ENCODE data around the gene TICAM1.
A peak's percentile ranks its signal among the peaks of the same experiment; 100 is the strongest.
"Not testable (repeated sequence)": the region's sequence is repeated elsewhere in the genome, so short reads cannot be mapped to it uniquely, and the experiment has no call there.

Gene TICAM1

DNA sequence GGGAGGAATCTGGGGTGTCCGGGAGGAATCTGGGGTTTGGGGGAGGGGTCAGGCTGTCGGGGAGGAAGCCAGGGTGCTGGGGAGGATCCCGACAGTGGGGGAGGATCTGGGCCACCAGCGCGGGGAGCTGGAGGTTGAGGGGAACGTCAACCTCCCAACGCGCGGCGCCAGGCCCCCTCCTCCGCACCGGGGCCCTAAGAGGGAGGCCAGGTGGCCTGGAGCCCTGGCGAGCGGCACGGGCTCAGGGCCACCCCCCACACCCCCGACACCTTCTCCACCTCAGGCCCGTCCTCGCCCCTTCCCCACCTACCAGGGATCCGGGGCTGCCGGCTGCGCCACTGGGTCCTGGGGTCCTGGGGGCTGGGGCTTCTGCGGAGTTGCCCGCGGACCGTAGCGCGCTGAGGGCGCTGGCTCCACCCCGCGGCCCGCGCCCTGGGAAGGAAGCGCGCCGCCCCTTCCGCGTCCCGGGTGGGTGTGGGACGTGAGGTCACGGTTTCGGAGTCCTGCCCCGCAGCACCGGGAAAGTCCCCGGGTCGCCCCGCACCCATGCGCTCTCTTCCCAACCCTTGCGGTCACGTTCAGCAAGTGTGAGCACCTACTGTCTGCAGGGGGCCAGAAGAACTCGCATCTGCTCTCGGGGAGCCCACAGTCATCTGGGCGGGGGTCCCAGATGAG is at the start of gene TICAM1:
Gene TICAM1, minus strand, starts transcription at position 409 of the 675 bp plus-strand sequence. CDS start 13,335 bp downstream, outside the sequence.
- DNase-seq = peak; percentile 80

DNA sequence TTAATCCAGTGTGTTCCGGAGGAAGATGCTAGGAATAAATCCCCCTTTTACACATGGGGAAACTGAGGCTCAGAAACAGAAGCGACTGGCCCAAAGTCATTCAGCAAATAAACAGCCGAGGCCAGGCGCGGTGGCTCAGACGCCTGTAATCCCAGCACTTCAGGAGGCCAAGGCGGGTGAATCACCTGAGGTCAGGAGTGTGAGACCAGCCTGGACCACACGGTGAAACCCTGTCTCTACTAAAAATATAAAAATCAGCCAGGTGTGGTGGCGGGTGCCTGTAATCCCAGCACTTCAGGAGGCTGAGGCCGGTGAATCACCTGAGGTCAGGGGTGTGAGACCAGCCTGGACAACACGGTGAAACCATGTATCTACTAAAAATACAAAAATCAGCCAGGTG is 47.5 kb upstream of the TICAM1 start:
- DNase-seq = no peak

DNA sequence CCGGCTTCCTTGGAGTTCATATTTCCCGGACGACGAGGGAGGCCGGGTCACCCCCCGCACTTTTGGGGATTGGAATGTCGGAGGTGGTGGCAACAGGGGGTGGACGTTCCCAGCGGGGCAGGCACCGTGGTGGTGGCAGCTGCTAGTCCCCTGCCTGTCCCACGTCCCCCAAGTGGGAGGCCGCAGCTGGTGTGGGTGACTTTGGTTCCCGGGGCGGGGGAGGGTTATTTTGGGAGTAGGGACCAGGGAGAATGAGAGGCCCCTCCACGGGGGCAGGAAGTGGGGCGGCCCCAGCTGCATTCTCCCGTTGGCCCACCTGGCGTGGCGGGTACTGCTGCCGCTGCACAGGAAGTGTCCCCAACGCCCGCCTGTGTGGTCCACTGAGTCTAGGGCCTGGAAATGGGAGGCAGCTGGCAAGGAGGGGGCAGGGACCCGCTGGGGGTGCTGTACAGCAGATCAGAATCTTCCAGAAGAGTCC is 47.0 kb upstream of the TICAM1 start:
- DNase-seq = no peak

DNA sequence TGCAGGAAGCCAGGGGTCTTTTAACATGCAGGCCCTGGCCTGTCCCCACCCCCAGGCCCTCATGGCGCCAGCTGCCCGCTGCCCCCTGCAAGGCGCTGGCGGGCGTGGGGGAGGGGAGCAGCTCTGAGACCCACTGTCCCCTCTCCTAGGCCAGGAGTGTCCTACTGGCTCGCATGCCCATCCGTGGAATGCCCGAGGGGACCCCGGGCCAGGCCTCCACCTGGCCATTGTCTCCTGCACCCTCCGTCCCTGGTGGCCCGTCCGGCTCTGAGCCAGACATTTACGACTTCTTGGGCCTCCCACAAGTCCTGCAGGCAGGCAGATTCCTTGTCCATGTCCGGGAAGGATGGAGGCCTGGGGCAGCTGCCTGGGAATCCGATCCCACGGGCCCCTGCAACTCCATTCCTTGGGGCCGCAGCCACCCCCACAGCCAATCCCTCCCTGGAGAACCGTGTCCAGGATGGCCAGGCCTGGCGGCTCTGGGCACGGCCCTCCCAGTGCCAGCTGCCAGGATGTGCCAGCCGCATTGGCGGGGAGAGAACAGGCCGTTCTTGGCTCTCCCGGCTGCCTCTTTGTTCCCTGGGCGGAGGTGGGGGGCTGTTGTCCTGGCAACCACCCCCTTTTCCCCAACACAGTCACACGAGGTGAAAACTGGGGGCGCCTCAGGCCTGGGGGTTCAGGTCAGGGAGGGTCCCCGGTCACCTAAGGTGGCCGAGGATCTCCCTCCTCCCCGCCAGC is 46.4 kb upstream of the TICAM1 start:
- DNase-seq = no peak

DNA sequence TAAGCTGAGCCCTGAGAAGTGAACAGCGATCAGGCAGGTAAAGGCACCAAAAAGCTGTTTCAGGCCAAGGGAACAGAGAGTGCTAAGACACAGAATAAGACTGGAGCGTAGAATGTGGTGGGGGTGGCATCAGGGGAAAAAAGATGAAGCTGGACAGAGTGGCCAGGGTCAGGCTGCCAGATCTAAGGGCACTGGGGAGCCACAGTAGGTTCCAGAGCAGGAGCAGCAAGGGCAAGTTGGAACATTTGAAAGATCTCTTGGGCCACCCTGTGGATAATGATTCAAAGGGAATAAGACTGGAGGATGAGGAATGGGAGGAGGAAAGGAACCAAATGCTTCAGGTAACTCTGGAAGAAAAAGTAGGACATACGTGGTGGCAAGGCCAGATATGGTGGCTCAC is 42.4 kb upstream of the TICAM1 start:
- no peak for DNase-seq

DNA sequence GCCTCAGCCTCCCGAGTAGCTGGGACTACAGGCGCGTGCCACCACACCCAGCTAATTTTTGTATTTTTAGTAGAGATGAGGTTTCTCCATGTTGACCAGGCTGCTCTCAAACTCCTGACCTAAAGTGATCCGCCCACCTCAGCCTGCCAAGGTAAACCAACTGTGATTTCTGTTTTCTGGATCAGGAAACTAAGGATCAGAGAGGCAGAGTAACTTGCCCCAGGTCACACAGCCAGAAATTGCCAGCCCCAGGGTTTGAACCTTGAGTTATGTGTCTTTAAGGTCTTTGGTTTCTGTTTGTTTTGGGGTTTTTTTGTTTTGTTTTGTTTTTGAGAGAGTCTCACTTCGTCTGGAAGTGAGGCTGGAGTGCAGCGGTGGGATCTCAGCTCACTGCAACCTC is 40.2 kb upstream of the TICAM1 start:
- DNase-seq = no peak

DNA sequence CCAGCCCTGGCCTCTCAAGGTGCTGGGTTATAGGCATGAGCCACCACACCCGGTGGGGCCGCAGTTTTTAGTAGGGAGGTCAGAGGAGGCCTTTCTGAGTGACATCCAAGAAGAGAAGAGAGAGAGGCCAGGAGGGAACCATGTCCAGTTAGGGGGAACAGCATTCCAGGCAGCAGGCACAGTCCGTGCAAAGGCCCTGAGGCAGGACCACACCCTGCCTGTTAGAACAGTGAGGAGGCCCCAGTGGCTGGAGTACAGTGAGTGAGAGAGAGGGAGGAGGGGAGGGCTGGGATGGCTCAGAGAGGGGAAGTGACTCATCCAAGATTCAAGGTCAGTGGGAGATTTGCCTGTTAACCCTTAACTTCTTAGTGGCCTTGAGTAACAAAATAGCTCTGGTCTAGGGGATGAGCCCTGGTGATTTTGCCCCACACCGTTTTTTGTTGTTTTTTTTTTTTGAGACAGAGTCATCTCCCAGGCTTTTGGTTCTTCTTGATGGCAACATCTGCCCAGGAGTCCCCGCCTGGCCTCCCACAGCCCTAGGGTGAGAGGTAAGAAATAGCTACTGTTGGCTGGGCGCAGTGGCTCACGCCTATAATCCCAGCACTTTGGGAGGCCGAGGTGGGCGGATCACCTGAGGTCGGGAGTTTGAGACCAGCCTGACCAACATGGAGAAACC is 38.7 kb upstream of the TICAM1 start:
- no peak for DNase-seq

DNA sequence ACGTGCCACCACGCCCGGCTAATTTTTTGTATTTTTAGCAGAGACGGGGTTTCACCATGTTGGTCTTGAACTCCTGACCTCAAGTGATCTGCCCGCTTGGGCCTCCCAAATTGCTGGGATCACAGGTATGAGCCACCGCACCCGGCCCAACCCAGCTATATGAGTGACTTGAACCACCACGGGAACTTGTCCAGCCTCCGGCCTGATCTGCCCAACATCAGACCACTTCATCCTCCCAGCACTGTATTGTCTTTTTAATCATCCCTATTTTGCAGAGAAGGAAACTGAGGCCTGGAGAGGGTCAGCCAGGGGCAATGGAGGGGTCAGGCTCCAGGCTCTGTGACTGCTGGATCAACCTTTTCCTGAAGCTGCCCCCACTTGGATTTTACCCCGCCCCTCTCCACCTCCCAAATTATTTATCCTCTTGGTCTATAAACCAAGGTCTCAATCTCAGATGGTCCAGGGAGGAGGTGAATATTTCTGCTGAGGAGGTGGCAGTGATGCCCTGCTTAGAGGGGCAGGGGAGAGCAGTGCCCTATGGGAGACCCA is 36.8 kb upstream of the TICAM1 start:
- DNase-seq = no peak

DNA sequence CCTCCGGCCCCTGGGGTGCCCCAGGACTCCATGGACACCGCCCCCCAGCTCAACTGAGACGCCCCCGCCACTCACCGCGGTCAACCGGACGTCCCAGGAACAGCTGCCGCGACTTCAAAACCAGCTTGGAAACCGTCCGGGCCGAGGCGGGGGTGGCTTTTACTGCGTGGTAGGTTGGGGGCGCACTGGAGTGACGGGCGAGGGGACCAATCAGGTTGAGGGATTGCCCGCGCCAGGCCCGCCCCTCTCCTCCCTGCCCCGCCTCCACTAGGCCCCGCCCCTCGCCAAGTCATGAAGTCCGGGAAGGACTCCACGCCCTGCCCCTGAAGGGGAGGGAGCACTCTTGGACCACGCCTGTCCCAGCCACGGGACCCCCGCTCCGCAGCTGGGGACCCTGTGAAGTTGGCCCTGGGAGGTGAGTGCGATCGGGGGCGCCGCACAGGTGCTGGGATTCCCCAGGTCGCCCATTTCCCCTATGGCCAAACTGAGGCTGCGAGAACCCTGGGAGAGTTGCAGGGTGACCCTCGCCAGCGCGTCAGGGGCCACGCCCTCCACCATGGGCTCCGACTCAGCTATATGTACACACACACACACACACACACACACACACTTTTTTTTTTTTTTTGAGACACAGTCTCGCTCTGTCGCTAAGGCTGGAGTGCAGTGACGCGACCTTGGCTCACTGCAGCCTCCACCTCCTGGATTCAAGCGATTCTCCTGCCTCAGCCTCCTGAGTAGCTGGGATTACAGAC is 36.2 kb upstream of the TICAM1 start, which contains the start of gene PLIN3:
Gene PLIN3, minus strand, starts transcription at position 134 of the 752 bp plus-strand sequence. CDS start 6,273 bp downstream, outside the sequence.
- DNase-seq = peak; percentile 92

DNA sequence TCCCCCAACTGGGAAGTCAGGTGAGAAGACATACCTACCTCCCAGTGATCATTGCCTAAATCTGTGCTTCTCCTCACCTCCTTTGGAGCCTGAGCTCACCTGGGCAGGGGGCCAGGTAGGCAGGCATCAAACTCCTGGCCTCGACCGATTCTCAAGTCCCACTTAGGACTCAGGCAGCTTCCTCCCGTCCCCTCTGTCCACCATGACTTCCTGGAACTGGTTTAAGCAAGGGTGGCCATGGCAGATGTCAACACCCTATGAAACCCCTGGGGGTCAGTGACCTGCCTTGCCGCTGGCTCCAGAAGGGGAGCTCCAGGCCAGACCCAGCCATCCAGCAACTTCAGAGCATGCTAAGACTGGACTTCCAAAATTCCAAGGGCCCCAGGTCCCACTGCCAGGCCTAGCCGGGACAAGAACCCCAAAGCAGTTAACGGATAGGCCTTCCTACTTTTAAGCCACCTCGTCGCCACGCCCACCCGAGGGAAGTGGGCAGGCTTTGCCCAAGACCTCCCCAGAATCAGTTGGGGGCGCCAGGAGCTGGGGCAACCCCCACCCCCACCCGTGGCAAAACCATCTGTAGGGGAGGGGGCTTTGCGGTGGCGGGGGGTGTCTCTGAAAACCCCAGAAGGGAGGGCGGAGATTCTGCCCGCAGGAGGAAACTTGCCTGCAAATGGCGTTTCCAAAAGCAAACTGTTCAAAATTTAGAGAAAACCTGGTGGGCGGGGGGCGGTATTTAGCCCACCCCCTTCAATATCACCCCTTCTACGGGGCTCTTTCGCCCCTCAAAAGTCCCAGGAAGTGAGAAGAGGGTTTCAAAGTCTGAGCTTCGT is 35.3 kb upstream of the TICAM1 start:
- DNase-seq = peak; percentile 60

DNA sequence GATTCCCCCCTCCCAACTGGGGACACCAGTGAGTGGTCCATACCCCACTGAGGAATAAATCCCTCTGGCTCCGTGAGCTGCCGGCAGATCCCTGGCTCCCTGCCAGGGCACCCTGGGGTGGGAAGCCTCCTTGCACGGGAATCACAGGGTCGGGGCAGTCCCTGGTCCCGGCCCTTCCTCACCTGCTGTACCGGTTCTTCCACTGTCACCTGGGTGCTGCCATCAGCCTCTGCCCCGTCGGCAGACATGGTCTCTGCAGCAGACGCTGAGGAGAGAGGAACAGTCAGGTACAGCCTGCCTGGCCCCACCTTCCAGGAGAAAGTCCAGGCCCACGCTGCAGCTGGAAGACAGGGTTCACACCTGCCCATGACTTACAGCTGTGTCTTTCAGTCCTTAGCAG is 29.6 kb upstream of the TICAM1 start:
- no peak for DNase-seq

DNA sequence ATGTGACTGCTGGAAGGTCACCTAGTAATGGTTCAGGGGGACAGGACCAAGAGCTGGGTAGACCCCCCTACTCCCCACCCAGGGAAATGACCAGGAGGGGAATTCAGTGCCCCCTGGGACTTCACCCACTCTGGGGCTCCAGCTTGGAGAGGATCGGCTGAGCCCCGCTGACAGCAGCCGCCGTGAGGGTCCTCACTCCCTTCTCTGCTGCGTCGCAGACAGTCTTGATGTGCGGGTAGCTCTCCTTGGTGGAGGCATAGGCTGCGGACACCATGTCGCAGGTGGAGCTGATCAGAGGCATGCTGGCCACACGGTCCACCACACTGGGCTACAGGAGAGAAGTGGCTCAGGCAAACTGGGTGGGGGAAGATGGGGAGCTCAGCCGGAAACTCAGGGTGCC is 28.2 kb upstream of the TICAM1 start:
- DNase-seq = no peak

DNA sequence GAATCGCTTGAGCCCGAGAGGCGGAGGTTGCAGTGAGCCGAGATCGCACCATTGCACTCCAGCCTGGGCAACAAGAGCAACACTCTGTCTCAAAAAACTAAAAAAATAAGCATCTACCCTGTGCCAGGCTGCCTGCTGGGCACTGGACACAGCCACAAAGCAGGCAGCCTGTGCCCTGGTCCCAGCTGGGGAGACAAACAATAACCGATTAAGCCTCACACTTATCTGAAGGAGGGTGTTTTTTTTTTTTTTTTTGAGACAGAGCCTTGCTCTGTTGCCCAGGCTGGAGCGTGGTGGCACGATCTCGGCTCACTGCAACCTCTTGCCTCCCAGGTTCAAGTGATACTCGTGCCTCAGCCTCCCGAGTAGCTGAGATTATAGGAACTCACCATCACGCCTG is 25.0 kb upstream of the TICAM1 start:
- not testable (repeated sequence) for DNase-seq

DNA sequence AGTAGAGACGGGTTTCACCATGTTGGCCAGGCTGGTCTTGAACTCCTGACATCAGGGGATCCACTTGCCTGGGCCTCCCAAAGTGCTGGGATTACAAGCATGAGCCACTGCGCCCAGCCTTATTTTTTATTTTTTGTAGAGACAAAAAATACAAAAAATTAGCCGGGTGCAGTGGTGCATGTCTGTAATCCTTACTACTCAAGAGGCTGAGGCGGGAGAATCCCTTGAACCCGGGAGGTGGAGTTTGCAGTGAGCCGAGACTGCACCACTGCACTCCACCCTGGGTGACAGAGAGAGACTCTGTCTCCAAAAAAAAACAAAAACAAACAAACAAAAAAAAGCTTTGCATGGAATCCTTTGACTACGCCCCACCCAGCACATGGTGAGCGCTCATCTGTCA is 22.0 kb upstream of the TICAM1 start:
- DNase-seq = not testable (repeated sequence)

DNA sequence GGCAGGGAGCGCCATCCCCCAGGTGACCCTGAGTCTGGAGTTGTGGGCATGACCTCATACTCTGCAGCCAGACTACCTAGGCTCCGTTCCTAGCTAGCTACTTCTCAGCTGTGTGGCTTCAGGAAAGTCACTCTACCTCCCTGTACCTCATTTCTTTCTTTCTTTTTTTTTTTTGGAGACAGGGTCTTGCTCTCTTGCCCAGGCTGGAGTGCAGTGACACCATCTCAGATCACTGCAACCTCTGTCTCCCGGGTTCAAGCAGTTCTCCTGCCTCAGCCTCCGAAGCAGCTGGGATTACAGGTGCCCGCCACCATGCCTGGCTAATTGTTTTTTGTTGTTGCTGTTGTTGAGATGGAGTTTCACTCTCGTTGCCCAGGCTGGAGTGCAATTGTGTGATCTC is 21.0 kb upstream of the TICAM1 start:
- no peak for DNase-seq

DNA sequence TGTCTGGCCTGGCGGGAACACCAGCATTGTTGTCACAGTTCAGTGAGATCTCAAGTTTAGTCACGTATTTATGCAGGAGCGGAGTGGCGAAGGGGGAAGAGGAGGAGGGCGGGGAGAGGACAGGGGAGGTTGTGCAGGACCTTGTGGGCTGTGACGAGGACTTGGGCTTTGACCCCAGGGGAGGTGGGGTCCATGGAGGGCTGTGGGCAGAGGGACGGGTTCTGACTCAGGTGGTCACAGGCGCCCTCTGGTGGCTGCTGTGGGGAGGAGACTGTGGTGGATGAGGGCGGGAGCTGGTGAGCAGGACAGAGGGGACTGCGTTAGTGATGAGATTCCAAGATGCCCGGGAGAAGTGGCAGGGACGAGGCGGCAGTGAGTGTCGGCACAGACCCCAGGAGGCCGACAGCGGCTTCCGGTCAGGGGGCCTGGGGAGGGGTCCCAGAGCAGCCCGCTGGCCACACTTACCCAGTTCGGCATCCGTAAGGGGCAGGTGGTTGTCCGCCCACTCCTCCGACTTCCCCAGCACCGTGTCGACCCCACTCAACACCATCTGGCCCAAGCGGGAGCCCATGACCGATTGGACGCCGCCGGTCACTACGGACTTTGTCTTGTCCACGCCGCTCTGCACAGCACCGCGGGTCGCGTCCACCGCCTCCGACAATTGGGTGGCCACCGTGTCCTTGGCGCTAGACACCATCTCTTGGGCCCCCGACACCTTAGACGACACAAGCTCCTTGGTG is 20.2 kb upstream of the TICAM1 start:
- peak; percentile 80 for DNase-seq

DNA sequence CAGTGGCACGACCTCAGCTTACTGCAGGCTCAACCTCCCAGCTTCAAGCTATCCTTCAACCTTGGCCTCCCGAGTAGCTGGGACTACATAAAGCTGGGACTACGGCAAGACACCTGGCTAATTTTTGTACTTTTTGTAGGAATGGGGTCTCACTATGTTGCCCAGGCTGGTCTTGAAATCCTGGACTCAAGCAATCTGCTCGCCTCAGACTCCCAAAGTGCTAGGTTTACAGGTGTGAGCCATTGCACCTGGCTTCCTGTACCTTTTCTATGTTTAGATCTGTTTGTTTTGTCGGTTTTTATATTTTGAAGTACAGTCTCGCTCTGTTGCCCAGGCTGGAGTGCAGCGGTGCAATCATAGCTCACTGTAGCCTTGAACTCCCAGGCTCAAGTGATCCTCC is 17.5 kb upstream of the TICAM1 start:
- DNase-seq = no peak

DNA sequence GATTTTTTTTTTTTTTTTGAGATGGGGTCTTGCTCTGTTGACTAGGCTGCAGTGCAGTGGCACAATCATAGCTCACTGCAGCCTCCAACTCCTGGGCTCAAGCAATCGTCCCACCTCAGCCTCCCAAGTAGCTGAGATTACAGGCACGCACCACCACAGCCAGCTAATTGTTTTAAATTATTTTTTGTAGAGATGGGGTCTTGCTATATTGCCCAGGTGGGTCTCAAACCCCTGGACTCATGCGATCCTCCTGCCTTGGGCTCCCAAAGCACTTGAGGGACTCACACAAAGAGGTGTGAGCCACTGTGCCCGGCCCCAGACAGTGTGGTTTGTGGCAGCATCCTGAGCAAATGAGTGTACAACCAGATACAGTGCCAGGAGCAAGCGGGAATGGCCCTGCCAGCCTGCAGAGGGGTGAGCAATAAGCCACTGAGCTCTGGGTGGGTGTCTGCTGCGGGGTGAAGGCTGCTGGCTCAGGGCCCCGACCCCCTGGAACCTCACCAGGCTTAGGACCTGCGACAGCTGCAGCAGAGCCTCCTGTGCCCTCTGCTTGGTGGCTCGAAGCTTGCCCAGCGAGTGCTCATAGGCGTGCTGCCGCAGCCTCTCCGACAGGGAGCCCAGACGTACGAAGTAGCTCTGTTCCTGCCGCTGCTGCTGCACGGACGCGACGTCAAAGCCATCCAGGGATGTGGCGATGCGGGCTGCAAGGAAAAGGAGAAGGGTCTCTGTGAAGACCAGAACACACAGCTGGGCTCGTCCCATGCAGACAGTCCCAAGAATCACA is 15.9 kb upstream of the TICAM1 start:
- no peak for DNase-seq

DNA sequence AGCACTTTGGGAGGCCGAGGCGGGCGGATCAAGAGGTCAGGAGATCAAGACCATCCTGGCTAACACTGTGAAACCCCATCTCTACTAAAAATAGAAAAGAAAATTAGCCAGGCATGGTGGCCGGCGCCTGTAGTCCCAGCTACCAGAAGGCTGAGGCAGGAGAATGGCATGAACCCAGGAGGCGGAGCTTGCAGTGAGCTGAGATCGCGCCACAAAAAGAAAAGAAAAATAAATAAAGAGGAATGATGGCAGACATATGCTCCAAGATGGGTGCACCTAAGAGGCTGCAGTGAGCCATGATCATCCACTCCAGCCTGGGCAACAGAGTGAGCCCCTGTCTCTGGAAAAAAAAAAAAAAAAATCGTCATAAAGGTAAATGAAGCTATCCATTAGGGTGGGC is 14.5 kb upstream of the TICAM1 start:
- DNase-seq = not testable (repeated sequence)

All from activated T-cell treated with anti-CD3 and anti-CD28 coated beads, Interleukin-2, amount 50 U/mL, for 1 hour (primary cell).